NCI-H460 (cell line): Measurements from ENCODE around the gene FMR1NB. TPM values are rescaled to one million over a fixed set of nuclear protein-coding genes. Genes with fewer than 3 reads are reported as not detected.
A peak's percentile ranks its signal among the peaks of the same experiment; 100 is the strongest.

ENCODE experiments used
- DNase-seq: peaks from one replicate; pipeline ENCODE4 v3.0.0-alpha.2; 2016; ENCODE audit warnings: low read depth; ENCODE audit errors: extremely low read depth
- polyA plus RNA-seq: library from polyadenylated mRNA; depleted of rRNA; stranded (reverse); fragments of >200 nt; gene quantifications from 2 replicates; pipeline ENCODE4 v1.2.3, GENCODE V29; 2014; cell fraction: nucleus; rRNA removed
- total RNA-seq: library from RNA; depleted of rRNA; stranded (reverse); fragments of >200 nt; shearing (Covaris generic); gene quantifications from 2 replicates; pipeline ENCODE4 v1.2.3, GENCODE V29; 2014; rRNA removed

The FMR1NB gene, protein sequence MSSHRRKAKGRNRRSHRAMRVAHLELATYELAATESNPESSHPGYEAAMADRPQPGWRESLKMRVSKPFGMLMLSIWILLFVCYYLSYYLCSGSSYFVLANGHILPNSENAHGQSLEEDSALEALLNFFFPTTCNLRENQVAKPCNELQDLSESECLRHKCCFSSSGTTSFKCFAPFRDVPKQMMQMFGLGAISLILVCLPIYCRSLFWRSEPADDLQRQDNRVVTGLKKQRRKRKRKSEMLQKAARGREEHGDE
- not detected in 2 replicates for total RNA-seq
- not detected in 2 replicates for polyA plus RNA-seq

DNA sequence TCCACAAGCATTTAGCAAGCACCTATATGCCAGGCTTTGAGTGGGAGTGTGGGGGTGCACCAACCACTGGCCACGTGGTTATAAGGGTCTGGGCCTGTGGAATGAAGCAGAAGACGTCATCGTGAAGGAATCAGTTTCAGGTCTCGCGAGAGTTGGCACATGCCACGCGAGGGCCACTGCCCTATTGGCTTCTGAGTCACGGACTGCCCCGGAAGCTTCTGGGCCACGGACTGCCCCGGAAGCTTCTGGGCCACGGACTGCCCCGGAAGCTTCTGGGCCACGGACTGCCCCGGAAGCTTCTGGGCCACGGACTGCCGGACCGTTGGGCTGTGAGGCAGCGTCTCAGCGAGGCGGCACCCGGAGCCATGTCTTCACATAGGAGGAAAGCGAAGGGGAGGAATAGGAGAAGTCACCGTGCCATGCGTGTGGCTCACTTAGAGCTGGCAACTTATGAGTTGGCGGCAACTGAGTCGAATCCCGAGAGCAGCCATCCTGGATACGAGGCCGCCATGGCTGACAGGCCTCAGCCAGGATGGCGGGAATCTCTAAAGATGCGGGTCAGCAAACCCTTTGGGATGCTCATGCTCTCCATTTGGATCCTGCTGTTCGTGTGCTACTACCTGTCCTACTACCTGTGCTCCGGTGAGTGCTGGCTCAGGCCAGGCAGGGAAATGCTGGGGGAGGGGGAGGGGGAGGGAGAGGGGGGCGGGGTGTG lies at the start of gene FMR1NB:
Gene FMR1NB (plus strand): TSS at position 300 of the 715 bp plus-strand sequence. CDS start 66 bp downstream, at position 366.
- no peak for DNase-seq

DNA sequence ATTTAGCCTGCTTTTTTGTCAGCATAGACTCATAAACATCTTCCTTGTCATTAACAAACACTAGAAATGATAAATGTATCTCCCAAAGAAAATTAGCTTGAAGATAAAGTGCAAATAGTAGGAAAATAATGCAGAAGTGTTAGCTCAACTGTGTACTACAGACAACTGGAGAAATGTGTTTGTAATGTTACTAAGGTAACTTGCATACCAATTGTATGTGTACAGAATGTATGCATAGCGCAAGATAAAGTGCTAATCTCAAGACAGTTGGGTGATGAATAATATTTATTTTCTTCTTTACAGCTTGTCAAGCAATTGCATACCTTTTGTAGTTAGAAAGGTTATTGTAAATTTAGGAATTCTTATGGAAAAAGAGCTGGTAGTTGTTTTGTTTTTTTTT lies 47.3 kb upstream of the FMR1NB start:
- no peak for DNase-seq

DNA sequence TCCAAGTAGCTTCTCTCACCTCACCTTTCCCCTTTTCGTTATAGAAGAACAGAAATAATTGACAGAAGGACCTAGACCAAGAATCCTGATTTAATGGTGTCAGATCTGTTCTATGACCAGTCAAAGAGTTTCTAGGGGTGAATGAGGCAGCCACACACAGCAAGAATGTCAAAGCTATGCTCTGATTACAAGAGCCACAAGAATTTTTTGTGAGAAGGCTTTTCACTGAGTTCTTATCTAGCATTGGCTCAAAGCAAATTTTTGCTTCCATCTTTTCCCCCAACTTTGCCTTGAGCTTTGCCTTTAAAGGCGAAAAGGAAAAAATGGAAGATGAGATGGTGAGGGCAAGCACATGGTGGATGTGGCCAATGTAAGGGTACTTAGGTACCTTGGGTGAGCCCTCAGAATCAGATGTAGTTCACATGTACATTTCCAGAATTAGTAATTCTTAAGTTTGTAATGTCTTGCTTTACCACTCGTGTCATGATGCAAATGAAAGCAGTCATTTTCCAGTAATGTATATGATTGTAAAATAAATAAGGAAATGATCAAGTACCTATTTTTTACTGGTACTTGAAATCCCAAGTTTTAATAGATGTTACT lies 45.9 kb upstream of the FMR1NB start:
- no peak for DNase-seq

DNA sequence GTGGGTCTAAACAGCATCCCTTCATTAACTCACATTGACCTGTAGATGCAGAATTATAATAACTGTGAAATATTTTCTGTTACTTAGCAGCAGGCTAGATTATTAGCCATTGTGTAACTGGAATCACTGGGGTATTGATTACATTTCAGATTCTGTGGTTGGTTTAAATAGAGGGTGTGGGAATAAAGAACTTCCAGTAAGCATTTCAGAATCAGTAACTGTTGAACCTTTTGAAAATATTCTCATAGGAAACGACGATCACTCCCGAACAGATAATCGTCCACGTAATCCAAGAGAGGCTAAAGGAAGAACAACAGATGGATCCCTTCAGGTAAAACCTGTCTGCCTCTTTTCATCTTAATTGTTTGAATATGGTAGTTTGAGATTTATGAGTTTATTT lies 35.9 kb upstream of the FMR1NB start:
- no peak for DNase-seq

DNA sequence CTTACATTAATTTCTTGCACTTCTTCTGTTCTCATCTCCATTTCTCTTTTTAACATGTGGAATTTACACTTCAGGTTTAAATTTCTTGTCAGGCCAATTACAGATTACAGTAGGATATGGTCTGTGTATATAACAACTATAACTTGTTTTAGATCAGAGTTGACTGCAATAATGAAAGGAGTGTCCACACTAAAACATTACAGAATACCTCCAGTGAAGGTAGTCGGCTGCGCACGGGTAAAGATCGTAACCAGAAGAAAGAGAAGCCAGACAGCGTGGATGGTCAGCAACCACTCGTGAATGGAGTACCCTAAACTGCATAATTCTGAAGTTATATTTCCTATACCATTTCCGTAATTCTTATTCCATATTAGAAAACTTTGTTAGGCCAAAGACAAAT lies 32.6 kb upstream of the FMR1NB start:
- DNase-seq: no peak

DNA sequence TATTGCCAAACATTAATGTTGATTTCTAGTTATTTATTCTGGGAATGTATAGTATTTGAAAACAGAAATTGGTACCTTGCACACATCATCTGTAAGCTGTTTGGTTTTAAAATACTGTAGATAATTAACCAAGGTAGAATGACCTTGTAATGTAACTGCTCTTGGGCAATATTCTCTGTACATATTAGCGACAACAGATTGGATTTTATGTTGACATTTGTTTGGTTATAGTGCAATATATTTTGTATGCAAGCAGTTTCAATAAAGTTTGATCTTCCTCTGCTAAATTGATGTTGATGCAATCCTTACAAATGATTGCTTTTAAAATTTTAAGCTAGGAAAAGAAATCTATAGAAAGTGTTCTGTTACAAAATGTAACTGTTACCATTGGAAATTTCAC lies 30.8 kb upstream of the FMR1NB start:
- DNase-seq: no peak

DNA sequence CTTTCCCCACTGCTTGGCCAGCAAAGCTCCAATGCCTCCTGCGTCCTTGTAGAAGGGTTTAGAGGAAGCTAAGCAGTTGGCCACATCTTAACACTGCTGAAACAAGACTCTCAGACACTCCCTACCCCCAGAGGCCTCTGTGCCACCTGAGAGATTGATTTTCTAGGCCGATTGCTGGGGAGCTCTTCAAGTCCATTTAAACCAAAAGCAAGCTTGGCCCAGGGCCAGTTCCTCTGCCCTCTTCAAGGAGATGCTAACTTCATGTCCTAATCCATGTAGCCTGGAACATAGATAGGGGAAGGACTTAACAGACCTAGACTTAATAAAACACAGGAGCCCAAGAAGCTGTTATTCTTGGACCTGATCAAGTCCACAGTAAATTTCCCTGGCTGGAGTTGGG lies 27.2 kb upstream of the FMR1NB start:
- DNase-seq: no peak

DNA sequence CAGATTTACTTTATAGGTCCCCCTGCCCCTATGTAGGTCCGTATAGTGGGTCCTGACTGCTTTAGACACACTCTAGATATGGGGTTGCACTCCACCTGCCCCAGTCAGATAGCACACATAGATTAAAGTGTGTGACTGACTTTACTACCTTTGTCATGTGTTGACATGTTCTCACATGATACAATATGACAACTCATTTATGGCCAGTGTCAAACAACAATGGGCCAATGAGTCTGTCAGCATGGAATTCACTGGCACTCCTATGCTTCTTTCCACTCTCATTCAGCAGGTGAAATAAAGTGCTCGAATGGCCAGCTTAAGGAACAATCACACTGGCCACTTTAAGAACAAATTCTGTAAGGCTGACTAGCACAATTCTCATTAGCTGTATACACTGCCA lies 23.8 kb upstream of the FMR1NB start:
- DNase-seq: no peak

DNA sequence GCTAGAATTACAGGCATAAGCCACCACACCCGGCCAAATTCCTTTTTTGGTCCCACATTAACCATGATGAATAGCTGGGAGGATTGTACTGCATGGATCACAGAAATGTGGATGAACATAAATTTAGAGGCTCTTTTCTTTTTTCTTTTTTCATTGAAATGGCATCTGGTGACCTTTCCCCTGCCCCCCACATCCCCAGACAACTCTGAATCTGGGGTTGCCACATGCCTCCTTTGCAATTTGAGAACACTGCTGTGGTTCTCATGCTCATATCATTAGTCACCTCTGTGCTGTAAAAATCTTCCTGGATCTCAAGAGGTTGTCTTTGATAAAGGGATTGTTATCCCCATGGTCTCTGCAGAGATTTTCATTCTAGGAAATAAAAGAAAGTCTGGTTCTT lies 22.8 kb upstream of the FMR1NB start:
- no peak for DNase-seq

DNA sequence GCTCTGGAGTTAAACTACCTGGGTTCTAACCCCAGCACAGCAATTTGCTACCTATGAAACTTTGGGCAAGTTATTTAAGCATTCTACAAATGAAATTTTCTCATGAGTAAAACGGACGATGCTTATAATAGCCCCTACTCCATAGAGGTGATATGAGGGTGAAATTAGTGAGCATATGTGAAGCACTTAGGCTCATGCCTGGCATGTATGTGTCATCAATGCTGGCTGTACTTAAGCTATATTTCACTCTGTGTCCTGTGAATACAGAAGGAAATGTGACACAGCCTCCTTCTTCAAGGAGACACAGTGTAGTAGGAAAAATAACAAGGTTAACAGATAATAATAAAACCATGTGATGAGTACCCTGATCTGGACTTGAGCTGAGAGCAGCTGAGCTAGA lies 20.4 kb upstream of the FMR1NB start:
- no peak for DNase-seq

DNA sequence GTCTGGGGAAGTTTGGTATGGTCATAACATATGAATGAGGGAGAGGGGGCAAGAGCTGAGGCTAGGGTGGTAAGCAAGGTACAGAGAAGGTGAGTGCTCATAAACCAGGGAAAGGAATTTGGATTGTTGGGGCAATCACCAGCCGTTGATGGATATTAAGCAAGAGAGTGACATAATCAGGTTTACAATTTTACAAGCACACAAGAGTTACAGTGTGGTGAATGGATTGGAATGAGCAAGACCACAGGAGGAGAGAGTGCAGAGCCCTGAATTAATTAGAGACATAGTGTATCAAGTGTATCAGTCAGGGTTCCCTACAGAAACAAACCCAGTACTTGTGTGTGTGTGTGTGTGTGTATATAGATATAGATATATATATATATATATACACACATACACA lies 18.7 kb upstream of the FMR1NB start:
- no peak for DNase-seq

DNA sequence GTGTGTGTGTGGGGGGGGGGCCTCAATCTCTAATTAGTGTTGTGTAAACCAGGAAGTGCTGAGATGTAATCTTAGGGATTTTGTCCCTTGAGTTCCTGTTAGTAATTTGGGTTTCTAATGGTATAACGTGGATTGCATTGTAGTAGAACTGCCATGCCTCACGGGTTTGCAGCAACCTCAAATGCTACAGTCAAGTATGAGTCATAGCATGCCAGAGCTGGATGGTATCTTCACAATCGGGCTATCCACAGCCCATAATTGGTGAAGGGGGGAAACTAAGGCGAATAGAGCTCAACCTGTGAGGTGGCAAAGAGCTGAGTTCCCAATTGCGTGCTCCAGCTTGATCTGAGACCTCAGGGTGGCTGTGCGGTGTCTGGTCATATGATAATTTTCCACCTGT lies 2.2 kb upstream of the FMR1NB start:
- no peak for DNase-seq

DNA sequence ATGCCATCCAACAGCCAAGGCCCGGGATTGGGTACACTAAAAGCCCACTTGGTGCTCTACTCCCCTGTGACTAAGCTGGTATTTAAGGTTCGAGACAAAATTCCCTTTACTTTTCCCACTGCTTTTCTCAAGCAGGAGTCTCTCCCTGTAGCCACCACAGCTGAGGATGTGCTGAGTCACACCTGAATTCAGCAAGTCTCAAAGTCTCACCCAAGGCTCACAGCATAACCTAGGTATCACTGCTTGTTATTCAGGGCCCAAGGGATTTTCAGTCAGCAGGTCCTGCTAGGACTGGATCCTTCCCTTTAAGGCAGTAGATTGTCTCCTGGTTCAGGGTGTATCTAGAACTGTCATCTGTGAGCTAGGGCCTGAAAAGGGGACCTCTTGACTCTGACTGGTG lies 39.2 kb downstream of the FMR1NB start:
- DNase-seq: no peak

DNA sequence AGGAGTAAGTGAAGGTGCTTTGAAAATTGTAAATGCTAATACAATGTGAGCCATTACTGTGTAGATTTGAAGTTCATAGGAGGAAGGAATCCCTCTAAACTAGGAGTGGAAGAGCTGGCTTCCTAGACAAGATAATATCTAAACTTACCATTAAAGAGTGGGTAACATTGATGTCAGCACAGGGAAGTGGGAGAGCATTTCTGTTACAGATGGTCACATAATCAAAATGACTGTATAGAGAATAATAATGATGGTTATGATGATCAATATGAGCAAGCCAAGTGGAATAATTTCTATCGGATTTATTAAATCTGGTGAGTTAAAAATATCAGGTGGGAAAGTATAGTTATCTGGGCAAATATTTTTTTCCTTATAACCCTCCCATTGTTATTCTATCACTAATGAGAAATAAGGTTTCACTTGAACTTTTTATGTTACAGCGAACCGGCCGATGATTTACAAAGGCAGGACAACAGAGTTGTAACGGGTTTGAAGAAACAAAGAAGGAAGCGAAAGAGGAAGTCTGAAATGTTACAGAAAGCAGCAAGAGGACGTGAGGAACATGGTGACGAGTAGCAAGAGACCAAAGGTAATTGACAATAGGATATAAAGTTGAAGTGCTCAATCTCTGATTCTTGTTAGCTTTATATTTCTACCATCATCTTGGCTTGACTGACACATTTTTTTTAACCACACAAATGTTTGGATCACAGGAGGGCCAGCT lies 43.5 kb downstream of the FMR1NB start:
- no peak for DNase-seq

DNA sequence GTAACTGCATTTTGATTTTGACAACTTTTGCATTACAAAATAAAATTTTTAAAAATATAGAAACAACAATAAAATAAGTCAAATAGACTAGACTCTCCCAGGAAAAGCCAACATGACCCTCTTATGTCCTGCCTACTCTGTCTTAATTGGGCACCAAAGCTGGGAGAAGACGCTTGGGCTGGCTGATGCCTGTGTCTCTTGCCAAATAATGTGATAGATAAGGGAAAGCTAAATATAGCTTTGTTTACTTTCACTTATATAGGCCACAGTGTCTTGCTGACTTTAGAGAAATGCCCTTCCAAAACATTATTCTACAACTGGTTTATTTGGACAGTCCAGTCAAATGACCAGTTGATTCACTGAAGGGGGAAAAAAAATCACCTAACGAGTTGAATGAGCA lies 54.2 kb downstream of the FMR1NB start:
- DNase-seq: no peak

DNA sequence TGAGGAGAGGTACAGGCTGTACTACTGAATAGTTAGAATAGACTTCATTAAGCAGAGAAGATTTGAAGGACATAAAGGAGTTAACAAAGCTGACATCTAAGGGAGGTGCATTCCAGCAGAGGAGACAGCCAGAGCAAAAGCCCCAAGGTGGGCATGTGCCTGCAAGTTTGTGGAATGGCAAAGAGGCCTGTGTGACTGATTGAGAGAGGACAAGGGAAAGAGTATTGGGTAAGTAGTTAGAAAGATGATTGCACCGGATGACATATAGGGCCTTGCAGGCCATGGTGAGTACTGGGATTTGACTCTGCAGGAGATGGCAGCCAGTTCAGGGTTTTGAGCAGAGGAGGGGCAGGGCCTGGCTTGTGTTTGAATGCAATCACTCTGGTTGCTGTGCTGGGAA lies 55.9 kb downstream of the FMR1NB start:
- no peak for DNase-seq

DNA sequence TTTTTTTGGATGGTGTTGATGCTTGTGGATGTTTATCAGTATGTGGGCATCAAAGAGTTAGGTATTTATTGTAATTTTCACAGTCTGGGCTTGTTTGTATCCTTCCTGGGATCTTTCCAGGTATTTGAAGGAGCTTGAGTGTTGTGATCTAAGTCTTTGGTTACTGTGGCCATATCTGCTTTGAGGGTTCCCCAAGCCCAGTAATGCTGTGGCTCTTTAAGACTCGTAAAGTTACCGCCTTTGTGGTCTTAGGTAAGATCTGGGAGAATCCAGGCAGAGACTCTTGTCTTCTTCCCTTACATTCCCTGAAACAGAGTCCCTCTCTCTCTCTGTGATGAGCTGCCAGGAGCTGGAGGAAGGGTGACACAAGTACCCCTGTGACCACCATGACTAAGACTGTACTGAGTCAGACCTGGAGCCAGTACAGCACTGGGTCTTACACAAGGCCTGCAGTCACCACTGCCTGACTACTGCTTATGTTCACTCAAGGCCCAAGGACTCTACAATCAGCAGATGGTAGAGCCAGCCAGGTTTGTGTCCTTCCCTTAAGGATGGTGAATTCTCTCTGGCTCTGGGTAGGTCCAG lies 62.2 kb downstream of the FMR1NB start:
- no peak for DNase-seq

DNA sequence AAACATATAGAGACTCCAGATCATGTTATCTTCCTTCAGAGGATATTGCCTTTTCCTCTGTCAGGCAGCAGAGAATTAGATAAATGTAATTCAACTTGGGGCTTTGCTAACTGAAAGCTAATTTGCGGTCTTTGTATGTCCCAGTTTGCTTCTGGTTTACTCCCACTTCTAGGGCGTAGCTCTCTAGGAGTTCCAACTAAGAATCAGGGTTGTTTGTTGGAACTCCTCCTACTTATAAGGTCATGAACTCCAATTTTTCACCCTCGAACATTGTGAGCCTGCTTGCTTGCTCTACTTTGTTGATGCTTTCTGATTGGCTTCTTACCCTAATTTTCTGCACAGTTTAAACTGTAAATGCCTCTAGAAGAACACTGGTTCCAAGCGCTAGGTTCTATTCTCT lies 66.1 kb downstream of the FMR1NB start:
- DNase-seq: no peak

DNA sequence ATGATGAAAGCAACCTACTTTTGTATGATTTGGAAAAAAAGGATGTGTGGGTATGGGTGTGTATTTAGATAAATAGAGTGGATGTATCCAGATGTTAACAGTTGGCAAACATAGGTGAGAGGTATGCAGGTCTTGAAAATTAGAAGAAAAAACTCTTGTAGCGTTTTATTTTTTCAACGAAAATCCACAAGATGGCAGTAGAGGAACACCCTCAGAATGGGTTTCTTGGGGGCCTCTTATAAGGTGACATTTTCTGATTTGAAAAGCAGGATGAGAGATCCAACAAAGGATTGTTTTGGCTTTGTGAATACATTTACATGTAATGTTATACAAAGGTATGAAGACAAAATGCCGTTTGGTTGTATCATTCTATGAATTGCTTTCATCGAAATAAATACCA lies 68.3 kb downstream of the FMR1NB start:
- peak; percentile 19 for DNase-seq

DNA sequence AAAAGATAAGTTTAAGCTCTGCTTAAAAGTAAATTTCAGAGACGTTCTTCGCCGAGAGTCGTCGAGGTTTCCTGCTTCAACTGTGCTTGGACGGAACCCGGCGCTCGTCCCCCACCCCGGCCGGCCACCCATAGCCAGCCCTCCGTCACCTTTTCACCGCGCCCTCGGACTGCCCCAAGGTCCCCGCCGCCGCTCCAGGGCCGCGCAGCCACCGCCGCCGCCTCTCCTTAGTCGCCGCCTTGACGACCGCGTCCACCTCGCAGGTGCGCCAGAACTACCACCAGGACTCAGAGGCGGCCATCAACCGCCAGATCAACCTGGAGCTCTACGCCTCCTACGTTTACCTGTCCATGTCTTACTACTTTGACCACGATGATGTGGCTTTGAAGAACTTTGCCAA lies 70.8 kb downstream of the FMR1NB start:
- no peak for DNase-seq

DNA sequence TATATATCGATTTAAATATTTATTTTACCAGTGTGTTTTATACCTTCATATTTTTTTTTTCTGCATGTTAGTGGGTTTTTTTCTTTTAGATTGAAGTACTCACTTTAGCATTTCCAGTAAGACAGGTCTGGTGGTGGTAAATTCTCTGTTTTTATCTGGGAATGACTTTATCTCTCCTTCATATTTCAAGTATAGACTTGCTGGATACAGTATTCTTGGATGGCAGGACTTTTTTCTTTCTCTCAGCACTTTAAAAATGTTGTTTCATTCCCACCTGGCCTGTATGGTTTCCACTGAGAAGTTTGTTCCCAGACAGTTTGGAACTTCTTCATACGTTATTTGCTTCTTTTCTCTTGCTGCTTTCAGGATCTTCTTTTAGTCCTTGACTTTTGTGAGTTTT lies 86.1 kb downstream of the FMR1NB start:
- DNase-seq: no peak
